ENCODE data around the gene KCNG1.
"Not testable (repeated sequence)": the region's sequence is repeated elsewhere in the genome, so short reads cannot be mapped to it uniquely, and the experiment has no call there.

The KCNG1 gene, protein sequence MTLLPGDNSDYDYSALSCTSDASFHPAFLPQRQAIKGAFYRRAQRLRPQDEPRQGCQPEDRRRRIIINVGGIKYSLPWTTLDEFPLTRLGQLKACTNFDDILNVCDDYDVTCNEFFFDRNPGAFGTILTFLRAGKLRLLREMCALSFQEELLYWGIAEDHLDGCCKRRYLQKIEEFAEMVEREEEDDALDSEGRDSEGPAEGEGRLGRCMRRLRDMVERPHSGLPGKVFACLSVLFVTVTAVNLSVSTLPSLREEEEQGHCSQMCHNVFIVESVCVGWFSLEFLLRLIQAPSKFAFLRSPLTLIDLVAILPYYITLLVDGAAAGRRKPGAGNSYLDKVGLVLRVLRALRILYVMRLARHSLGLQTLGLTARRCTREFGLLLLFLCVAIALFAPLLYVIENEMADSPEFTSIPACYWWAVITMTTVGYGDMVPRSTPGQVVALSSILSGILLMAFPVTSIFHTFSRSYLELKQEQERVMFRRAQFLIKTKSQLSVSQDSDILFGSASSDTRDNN

DNA sequence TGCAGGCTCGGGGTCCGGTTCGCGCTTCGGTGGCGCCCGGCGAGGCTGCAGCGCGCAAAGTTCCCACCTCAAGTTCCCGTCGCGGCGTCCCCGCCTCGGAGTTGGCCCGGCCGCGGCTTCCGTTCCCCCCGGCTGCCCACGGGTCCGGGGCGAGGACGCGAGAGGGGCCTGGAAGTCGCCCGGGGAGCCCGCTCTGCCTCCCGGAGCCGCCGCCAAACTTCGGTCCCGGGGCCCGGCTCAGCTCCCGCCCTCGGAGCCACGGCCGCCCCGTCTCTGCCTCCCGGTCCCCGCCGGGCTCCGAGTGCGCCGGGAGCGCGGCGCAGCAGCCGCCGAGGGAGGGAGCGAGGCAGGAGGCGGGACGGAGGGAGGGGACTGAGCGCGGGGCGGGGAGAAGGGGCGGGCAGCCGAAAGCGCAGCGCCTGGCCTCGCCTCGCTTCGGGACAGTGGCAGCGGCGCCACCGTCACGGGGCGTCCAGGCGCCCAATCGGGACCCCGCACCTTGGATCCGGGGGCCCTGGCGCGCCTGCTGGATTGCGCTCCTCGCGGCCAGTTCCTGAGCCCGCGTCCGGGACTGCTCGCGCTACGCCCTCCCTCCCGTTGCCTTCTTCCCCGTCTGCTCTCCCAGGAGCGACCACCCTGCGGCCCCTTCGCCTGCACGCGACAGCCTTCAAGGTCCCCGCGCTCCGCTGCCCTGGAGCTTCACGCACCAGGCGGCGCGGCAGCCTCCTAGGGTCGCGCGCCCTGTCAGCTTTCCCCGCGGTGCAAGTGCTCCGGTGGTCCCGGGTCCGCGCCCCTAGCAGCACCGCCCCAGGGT lies at the start of gene KCNG1:
KCNG1 (minus strand) TSS at position 305 of the 814 bp plus-strand sequence. CDS start 12,769 bp downstream, outside the sequence.
- DNase-seq (ENCODE audit: low read depth): no peak

DNA sequence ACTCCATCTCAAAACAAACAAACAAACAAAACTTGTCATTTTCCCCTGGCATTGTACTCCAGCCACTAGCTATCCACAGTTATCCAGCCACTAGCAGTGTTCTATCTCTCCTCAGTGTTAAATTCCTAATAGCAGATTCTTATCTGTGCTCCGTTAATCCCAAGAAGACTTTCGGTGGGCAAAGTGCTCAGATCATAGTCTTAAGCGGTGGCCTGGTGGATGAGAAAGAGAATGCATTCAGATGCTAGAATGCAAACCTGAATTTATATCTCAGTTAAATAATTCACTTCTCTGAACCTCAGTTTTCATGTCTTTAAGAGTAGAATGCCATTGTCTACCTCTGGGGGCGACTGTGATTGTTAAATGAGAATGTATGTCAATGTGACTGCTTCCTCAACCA lies 47.7 kb upstream of the KCNG1 start:
- DNase-seq (ENCODE audit: low read depth): no peak

DNA sequence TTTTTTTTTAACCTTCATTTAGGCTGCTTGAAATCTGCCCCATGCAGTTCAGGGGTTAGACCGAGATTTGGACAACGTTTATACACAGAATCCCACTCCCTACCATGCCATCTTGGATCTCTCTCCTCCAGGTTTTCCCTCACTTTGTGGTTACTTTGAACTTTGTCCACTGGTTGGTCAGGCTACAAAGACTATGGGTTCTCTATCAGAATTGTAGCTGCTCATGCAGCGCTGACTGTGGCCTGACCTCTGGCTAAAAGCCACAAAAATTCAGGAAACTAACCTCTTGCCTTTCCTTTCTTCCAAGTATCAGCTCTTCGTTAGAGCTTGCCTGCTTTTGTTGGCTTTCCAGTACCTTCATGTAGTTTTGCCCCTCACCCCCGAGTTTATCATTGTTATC lies 44.9 kb upstream of the KCNG1 start:
- no peak for DNase-seq (ENCODE audit: low read depth)

DNA sequence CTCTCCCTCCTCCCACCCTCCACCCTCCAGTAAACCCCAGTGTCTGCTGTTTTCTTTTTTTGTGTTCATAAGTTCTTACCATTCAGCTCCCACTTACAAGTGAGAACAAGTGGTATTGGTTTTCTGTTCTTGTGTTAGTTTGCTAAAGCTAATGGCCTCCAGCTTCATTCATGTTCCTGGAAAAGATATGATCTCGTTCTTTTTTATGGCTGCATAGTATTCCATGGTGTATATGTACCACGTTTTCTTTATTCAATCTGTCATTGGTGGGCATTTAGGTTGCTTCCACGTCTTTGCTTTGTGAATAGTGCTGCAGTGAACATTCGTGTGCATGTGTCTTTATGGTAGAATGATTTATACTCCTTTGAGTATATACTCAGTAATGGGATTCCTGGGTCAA lies 42.7 kb upstream of the KCNG1 start:
- DNase-seq (ENCODE audit: low read depth): no peak

DNA sequence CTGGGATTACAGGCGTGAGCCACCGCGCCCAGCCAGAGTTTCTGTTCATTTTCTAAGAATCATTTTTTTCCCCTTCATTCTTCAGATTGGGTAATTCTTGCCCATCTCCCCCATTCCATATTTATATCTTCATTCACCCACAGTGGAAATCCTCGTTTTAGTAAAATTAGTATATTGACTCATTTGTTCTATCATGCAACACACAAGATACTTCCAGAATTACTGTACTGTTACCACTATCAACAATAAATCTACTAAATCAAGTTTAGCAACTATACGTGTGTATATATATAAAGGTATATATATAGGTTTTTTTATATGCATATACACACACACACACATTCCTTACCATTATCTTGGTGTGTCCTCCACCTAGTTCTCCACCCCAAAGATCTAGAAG lies 41.2 kb upstream of the KCNG1 start:
- DNase-seq (ENCODE audit: low read depth): no peak

DNA sequence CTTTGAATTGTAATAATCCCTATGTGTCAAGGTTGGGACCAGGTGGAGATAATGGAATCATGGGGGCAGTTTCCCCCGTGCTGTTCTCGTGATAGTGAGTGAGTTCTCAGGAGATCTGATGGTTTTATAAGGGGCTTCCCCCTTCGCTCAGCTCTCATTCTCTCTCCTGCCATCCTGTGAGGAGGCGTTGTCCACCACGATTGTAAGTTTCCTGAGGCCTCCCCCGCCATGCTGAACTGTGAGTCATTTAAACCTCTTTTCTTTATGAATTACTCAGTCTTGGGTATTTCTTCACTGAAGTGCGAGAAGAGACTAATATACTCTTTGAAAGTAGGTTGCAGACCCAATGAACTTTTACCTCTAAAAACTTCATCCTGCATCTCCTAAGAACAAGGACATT lies 39.2 kb upstream of the KCNG1 start:
- no peak for DNase-seq (ENCODE audit: low read depth)

DNA sequence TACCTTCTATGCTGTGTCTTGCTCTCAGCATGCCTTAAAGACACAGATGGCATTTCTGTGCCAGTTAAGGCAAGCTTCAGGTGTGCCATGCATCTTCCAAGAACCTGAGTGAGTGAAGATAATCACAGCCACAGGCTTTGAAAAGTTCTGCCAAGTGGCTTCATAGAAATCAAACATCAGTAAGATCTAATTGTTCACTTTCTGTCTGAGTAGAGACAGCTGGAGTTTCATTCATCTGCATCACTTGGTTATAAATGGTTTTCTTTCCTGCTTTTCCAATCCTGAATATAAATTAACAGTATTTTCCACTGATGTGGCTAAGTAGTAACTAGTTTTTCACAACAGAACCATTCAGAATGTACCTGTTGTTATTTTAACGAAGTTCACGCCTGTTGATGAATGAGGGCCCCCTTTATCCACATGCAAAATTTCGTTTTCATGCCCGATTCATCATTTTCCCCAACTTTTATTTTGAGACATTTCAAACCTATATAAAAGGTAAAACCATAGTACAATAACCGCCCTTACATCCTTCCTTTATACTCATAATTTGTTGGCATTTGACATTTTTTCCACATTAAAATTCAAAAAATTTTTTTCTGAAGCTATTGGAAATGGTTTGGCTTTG lies 38.6 kb upstream of the KCNG1 start:
- no peak for DNase-seq (ENCODE audit: low read depth)

DNA sequence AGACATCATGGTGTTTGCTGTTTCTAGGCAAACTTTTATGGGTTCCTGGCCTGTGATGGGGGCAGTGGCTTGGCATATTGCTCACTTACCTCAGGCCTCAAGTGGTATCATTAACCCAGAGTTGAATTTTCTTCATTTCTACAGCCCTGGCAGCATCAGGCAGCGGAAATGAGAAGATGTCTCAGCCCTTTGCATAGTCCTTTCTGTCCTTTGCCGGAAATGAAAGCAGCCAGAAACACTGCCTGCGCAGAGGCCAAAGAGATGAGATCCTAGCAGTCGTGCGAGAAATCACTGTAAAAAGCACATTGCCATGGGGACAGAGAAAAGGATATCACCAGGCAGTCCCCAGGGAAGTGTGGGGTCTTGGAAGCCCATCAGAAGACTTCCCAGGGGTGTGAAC lies 37.4 kb upstream of the KCNG1 start:
- DNase-seq (ENCODE audit: low read depth): no peak

DNA sequence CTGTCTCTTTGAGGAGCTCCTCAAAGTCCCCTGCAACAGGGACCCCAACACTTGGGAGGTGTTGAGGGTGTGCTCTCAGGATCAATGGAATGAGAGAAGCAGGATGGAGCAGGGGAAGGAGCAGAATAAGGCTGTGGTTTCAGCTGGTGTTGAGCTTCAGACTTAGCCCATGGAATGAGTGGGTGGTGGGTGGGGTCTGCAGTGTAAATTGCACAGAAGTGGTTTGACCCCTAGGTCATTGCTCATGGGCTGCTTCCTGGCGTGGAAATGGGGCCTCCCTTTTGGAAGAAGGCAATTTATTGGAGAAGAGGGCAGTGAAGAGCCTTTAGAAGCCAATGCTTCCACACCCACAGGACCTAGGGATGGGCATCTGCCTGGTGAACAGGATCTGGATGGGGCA lies 37.0 kb upstream of the KCNG1 start:
- no peak for DNase-seq (ENCODE audit: low read depth)

DNA sequence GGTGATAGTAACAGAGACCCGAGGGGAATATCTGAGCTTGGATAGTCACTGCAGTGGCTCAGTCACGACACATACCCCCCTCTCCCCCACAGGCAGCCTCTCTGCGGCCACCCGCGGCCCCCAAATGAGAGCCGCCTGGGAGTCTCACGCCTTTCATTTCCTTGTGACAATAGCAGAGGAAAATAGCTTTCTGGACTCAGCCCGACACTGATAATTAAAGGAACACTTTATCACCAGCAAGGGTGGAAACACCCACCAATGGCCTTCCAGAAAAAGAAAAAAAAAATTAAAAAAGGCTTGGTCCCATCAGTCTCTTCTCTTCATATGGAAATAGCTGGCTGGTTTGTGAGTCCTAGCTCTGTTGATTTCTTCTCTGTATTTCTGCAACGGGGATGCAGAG lies 35.1 kb upstream of the KCNG1 start:
- no peak for DNase-seq (ENCODE audit: low read depth)

DNA sequence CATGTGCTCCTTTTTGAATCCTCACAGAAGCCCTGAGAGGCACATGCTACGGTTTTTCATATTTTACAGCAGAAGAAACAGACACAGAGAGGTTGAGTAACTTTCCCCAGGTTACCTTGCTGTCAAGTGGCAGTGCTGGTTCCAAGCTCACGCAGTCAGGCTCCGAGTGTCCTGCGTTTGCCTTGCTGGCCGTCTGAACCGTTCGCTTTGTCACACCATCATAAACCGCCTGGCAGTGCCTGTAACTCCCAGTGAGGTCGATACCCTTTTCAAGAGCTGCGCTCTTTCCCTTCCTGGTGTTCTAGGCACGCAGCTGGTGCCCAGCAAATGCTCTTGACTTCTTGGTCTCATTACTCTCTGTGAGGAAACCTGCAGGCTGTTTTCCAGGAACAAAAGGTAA lies 31.3 kb upstream of the KCNG1 start:
- DNase-seq (ENCODE audit: low read depth): no peak

DNA sequence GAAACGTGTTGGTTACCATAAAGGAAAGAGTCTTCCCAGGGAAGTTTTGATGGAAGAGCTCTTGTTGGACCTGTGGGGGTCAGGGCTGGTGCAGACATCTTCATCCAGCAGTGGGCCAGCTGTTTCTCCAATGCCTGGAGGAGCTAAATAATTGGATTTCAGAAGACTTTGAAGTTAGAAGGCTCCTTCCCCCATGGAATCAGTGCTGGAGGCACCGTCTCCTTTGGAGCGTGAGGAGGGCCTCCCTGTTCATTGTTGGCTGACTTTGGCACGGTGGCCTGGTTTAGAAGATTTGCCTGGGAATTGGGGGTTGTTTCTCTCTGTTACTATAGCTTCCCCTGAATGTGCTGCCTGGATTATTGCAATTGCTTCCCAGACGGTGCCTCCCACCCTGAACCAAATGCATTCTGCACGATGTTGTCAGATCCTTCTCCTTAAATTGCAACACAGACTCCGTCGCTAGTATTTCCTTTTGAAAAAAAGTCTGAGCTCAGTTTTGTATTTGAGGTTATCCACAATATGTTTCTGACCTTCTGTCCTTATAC lies 27.7 kb upstream of the KCNG1 start:
- no peak for DNase-seq (ENCODE audit: low read depth)

DNA sequence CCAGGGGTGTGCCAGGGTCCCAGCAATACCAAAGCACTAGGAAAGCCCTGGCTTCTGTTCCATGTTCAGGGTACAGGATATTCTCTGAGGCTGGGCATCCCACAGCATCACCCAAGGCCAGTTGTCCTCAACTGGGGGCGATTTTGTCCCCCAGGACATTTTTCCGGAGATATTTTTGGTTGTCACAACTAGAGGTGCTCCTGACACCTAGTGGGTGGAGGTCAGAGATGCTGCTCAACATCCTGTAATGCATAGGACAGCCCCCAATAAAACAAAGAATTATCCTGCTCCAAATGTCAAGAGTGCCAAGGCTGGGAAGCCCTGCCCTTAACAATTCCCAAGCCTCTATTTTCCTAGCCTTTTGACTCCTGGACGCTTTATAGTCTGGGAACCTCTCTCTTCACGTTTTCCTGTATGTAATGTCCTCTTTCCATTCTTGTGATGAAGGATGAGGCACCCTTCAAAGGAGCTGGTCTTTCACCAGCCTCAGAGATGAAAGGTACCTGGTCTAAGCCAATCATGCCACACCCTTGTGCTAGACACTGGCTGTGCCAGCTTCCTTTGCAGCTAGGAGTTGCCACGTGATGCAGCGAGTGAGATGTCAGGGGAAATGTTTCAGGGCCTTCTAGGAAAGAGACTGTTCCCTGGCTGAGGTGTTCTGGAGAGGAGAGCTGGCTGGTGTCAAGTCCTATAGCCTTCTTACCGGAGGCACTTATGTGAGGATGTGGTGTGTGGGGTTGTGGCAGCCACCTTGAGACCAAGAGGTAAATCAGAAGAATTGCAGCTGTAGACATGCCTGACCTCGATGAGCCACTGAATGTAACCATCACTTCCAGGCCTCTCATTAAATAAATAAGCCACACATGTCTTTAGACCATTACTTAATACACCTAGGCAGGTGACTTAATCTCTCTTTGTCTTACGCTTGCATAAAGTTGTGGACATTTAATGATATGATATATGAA lies 23.4 kb upstream of the KCNG1 start:
- no peak for DNase-seq (ENCODE audit: low read depth)

DNA sequence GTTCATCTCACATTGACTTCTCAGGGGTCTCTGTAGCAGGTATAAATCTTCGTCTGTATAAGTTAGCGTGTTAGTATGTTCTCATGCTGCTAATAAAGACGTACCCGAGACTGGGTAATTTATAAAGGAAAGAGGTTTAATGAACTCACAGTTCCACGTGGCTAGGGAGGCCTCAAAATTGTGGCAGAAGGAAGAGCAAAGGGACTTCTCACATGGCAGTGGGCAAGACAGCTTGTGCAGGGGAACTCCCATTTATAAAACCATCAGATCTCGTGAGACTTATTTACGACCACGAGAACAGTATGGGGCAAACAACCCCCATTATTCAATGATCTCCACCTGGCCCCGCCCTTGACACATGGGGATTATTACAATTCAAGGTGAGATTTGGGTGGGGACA lies 22.6 kb upstream of the KCNG1 start:
- DNase-seq (ENCODE audit: low read depth): not testable (repeated sequence)

DNA sequence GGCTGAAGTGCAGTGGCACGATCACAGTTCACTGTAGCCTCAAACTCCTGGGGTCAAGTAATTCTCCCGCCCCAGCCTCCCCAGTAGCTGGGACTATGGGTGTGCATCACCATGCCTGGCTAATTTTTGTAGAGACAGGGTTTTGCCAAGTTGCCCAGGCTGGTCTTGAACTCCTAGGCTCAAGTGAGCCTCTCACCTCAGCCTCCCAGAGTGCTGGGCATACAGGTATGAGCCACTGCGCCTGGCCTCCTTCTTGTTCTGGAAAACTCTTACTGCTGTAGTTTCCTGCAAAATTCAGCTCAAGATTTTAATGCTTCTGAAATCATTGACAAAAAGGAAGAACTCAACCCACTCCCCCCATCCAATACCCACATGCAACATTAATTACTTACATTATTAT lies 21.9 kb upstream of the KCNG1 start:
- DNase-seq (ENCODE audit: low read depth): no peak

DNA sequence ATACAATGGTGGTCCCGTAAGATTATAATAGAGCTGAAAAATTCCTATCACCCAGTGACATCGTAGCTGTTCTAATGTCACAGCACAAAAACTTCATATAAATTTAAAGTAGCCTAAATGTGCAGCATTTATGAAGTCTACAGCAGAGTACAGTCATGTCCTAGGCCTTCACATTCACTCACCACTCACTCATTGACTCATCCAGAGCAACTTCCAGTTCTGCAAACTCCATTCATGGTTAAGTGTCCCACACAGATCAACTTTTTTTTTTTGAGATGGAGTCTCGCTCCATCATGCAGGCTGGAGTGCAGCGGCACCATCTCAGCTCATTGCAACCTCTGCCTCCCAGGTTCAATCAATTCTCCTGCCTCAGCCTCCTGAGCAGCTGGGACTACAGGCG lies 20.9 kb upstream of the KCNG1 start:
- no peak for DNase-seq (ENCODE audit: low read depth)

DNA sequence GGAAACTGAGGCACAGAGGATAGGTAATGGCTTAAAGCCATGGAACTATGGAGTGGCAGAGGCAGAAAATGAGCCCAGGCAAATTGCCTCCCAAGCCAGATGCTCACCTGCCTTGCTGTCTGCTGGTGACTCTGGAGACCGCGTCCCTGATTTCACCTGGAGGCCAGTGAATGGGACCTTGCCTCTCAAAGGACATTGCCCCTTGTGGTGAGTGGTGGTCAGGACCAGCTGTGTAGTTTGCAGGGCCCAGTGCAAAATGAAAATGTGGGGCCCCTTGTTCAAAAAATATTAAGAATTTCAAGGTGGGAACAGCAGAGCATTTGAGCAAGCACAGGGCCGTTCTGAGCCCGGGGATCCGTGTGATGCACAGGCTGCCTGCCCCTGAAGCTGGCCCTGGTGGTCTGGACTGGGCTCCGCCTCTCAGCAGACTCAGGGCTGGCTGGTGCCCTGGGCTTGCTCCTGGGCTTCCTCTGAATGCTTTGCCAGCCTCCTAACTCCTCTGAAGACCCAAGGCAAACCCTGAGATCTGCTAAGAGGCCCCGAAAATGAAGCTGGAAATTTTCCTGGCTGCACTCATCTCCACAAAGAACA lies 19.8 kb upstream of the KCNG1 start:
- no peak for DNase-seq (ENCODE audit: low read depth)

DNA sequence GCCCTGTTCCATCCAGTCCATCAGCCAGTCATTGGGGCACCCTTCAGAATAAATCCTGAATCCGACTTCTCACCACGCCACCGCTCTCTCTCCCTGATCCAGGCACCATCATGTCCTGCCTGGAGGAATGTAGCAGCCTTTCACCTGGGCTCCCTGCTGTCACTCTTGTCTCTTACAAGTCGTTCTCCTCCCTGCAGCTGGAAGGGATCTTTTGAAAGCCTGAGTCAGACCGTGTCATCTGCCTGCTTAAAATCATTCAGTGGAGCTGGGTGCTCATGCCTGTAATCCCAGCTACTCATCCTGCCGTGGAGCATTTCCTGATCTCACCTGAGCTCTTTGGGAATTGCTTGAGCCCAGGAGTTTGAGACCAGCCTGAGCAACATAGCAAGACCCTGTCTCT lies 19.2 kb upstream of the KCNG1 start:
- no peak for DNase-seq (ENCODE audit: low read depth)

DNA sequence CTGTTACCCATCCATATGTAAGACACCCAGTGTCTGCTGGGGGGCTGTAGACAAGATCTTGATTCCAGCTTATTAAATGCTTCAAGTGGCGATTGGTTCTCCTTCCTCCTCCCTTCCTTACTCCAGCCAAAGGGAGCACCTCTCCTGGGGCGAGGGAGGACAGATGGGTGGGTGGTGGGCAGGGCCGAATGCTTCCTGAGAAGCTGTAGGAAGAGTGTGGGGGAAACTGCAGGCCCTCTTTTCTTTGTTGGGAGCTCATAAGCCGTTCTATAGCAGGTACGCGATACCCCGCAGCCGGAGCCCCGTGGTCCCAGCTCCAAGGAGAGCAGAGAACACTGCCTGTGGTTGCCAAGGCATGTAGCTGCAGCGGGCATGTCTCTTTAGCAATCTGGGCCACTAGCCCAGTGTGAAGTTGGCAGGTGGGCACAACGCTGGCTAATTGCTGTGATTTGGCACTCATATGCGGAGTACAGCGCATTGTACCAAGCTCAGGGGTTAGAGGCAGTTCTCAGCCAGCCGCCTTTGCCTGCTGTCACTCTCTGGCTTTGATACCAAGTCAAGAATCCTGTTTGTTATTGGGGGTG lies 14.7 kb upstream of the KCNG1 start:
- DNase-seq (ENCODE audit: low read depth): no peak

DNA sequence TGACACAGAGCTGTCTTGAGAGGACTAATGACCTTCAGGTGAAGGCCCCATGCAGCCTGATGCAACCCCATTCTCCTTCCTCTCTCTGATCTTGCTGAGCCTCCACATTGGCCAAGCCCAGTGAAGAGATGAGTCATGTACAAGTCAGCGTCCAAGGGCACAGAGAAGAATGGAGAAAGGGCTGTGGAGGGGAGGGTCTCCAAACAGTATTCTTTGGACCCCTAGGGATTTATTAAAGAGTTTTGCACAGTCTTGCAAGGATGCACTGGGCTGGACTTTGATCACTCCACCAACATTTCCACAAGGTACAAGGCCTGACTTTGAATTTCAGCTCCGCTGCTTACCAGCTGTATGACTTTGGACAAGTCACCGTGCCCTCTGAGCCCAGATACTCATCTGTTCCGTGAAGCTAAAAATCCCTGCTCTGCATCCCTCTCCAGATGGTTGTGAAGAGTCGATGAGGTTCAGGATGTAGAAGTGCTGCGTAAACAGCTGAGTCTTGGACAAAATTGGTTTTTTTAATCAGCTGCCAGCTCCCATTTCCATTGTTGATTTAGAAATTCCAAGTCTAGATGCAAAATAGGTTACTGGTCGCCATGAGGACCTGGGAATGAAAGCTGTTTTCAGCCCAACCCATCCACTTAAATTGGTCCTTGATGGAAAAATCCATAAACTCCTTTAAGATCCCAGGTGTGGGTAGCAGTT lies 14.1 kb upstream of the KCNG1 start:
- DNase-seq (ENCODE audit: low read depth): no peak
